Measurements from ENCODE around the gene SORBS1. TPM values are rescaled to one million over a fixed set of nuclear protein-coding genes. Genes with fewer than 3 reads are reported as not detected.

The SORBS1 gene
- total and polyA plus RNA-seq, 2 donors (not counting 1 experiment from before 2014, with no cell fraction given), result 0.21 to 1.5 TPM

DNA sequence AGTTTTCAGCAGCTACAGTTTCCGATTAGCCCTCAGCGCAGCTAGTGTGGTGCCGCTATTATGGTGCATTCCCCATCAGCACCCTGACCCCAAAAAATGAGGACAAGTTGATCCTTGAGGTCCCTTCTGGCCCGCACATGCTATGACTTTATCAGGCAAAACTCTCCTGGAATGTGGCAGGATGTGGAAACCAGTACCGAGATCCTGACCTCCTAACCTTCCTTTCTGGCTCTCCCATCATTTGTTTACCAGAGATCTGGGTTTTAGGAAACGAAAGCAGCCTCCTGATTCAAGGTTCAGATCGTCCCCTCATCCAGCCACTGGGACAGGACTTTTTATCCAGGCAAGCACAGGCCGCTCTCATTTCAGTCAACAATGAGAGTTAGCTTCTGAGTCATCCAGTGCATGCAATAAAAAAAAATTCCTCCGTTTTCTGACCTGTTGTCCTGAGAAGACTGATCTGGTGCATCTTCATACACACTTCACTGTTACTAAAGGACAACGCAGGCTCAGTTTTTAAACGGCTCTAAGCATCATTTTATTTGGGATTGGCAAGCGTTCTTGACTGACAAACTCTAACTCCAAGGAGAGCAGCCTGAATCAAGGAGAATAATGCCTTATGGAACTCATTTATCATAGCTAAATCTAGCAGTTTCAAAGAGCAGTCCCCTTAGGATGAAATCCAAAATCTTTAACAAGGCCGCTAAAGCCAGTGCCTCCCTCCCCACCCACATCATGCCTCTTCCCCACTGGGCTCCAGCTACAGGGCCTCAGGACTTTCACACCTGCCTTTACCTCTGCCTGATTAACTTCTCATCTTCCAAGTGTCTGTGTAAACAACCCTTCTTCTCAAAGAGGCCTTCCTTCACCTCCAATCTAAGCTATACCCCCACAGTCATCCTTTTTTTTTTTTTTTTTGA is 287.5 kb downstream of the SORBS1 start:
- intact Hi-C loops (cut with micrococcal nuclease), result no loop called here
- Mint-ChIP-seq H3K27me3 (no peaks in the 10 kb centered on the region), H3K4me1 (peaks cover 50% of the 10 kb centered on the region), H3K9me3 (ENCODE audit: insufficient read depth) (no peaks in the 10 kb centered on the region), H3K4me3 (no peak overlapping the region), H3K27ac (peak overlapping the region; percentile 20)
- Histone ChIP-seq H3K36me3 (replicated peaks in 1 of 2; ENCODE audit: control extremely low read depth in 1 of 2, control insufficient read depth in 1 of 2, extremely low read depth in 1 of 2, insufficient read depth in 2 of 2, low read length in 1 of 2) (peaks cover 5 to 24% of the 10 kb centered on the region in 2 experiments), H2AFZ (ENCODE audit: insufficient read depth, low read depth, low read length, poor library complexity, severe bottlenecking) (no peak overlapping the region), H3K9me3 (ENCODE audit: control extremely low read depth in 1 of 3, control insufficient read depth in 2 of 3, insufficient read depth in 1 of 3, low read length in 2 of 3) (no peaks in the 10 kb centered on the region), H3K4me1 (ENCODE audit: control insufficient read depth in 2 of 2, insufficient read depth in 2 of 2, low read length in 2 of 2) (peaks cover 20 to 27% of the 10 kb centered on the region in 2 donors), H3K4me3 (ENCODE audit: control extremely low read depth in 1 of 5, extremely low read depth in 1 of 5, insufficient read depth in 1 of 5, low read depth in 2 of 5, low read length in 4 of 5) (no peak overlapping the region), H3K79me2 (ENCODE audit: control insufficient read depth, insufficient read depth, low read length) (peaks cover 84% of the 10 kb centered on the region), H3K4me2 (replicated peaks; ENCODE audit: low read depth, low read length, poor library complexity, severe bottlenecking) (no peak overlapping the region), H3K27ac (ENCODE audit: low read length in 2 of 2) (no peak overlapping the region), H3K9ac (ENCODE audit: low read length) (no peak overlapping the region), H4K20me1 (ENCODE audit: control insufficient read depth, insufficient read depth, low read length, poor library complexity, severe bottlenecking) (peaks cover 52% of the 10 kb centered on the region), H3K27me3 (replicated peaks in 1 of 4; ENCODE audit: control extremely low read depth in 1 of 4, control insufficient read depth in 3 of 4, insufficient read depth in 4 of 4, low read length in 3 of 4) (no peaks in the 10 kb centered on the region)
- ChIA-PET CTCF (interaction anchor here (0.6 to 1.6 kb wide), 6 partner anchors 12 to 101 kb away, joined by 3 to 6 read pairs (median 3); no protein-coding TSS in a partner anchor), POLR2A (no interaction called here)
- TF ChIP-seq, protein P1, sequence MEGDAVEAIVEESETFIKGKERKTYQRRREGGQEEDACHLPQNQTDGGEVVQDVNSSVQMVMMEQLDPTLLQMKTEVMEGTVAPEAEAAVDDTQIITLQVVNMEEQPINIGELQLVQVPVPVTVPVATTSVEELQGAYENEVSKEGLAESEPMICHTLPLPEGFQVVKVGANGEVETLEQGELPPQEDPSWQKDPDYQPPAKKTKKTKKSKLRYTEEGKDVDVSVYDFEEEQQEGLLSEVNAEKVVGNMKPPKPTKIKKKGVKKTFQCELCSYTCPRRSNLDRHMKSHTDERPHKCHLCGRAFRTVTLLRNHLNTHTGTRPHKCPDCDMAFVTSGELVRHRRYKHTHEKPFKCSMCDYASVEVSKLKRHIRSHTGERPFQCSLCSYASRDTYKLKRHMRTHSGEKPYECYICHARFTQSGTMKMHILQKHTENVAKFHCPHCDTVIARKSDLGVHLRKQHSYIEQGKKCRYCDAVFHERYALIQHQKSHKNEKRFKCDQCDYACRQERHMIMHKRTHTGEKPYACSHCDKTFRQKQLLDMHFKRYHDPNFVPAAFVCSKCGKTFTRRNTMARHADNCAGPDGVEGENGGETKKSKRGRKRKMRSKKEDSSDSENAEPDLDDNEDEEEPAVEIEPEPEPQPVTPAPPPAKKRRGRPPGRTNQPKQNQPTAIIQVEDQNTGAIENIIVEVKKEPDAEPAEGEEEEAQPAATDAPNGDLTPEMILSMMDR (IDR thresholded peaks at IDR 0.05), result no peak
- no peak for TF ChIP-seq EZH2 (IDR thresholded peaks at IDR 0.05; ENCODE audit: borderline replicate concordance, insufficient read depth, low read depth, low read length, poor library complexity, severe bottlenecking)
- WGBS (ENCODE audit: insufficient coverage), result 88% methylated on average over 10 of the region's 13 CpGs
- no peak for ATAC-seq (ENCODE audit: low read depth)
- DNase-seq, result no peak

DNA sequence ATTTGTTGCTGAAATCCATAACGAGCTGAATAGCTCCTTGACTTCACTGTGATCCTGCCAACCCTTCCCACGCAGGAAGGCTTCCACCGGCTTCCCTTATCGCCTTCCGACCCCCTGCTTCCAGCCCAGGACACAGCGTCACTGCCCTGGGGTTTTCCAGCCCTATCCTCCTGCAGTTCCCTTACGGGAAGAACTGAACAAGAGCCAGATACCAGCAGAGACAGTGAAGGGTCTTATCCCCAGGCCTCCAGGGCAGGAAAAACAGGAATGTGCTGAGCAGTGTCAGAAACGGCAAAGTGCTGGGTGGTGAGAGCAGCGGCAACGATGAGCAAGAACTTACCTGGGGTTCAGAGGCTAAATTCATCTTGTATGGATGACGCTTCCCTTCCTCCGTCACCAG is 292.7 kb downstream of the SORBS1 start:
- peaks cover 10 to 47% of the 10 kb centered on the region in 2 experiments for H3K36me3 ChIP-seq (replicated peaks in 1 of 2; ENCODE audit: control extremely low read depth in 1 of 2, control insufficient read depth in 1 of 2, extremely low read depth in 1 of 2, insufficient read depth in 2 of 2, low read length in 1 of 2)
- H2AFZ ChIP-seq (ENCODE audit: insufficient read depth, low read depth, low read length, poor library complexity, severe bottlenecking), result no peak overlapping the region
- H3K4me2 ChIP-seq (replicated peaks; ENCODE audit: low read depth, low read length, poor library complexity, severe bottlenecking), result no peak overlapping the region
- Mint-ChIP-seq H3K4me3 (no peak overlapping the region), H3K4me1 (peaks cover 48% of the 10 kb centered on the region), H3K27me3 (no peaks in the 10 kb centered on the region), H3K9me3 (ENCODE audit: insufficient read depth) (no peaks in the 10 kb centered on the region), H3K27ac (peak overlapping the region; percentile 64)
- ChIA-PET POLR2A (interaction anchor here (0.8 to 1.3 kb wide), 2 partner anchors 27 kb away, joined by 3 read pairs; no protein-coding TSS in a partner anchor), CTCF (interaction anchor here (1.0 to 4.9 kb wide), 3 partner anchors 12 to 95 kb away, joined by 3 to 20 read pairs (median 3); no protein-coding TSS in a partner anchor)
- no peak overlapping the region for H3K9ac ChIP-seq (ENCODE audit: low read length)
- H3K4me1 ChIP-seq (ENCODE audit: control insufficient read depth in 2 of 2, insufficient read depth in 2 of 2, low read length in 2 of 2), result peaks cover 18 to 30% of the 10 kb centered on the region in 2 donors
- H3K27me3 ChIP-seq (replicated peaks in 1 of 4; ENCODE audit: control extremely low read depth in 1 of 4, control insufficient read depth in 3 of 4, insufficient read depth in 4 of 4, low read length in 3 of 4), result no peaks in the 10 kb centered on the region
- peak overlapping the region in 1 of 2 donors; percentile 92 for H3K27ac ChIP-seq (ENCODE audit: low read length in 2 of 2)
- H3K79me2 ChIP-seq (ENCODE audit: control insufficient read depth, insufficient read depth, low read length), result peaks cover 52% of the 10 kb centered on the region
- no peak for DNase-seq
- intact Hi-C loops (cut with micrococcal nuclease), result no loop called here
- H4K20me1 ChIP-seq (ENCODE audit: control insufficient read depth, insufficient read depth, low read length, poor library complexity, severe bottlenecking), result peaks cover 5% of the 10 kb centered on the region
- WGBS (ENCODE audit: insufficient coverage), result 98% methylated on average over 10 of the region's 12 CpGs
- no peak overlapping the region for H3K4me3 ChIP-seq (ENCODE audit: control extremely low read depth in 1 of 5, extremely low read depth in 1 of 5, insufficient read depth in 1 of 5, low read depth in 2 of 5, low read length in 4 of 5)
- no peak for ATAC-seq (ENCODE audit: low read depth)
- H3K9me3 ChIP-seq (ENCODE audit: control extremely low read depth in 1 of 3, control insufficient read depth in 2 of 3, insufficient read depth in 1 of 3, low read length in 2 of 3), result no peaks in the 10 kb centered on the region
- TF ChIP-seq, protein P1 (IDR thresholded peaks at IDR 0.05), result no peak
